HG03457 (cell line): ENCODE results near the gene ATP10B.

Experiments used
- ATAC-seq: cut with Tn5 transposase; IDR thresholded peaks from one replicate; pipeline ENCODE4 v1.9.1; 2021; ENCODE audit warnings: moderate number of reproducible peaks; ENCODE audit not compliant: unreplicated experiment

ATP10B gene

GRCh38 chr5:160573318-160573717 lies 278.7 kb downstream of the ATP10B start:
- no peak for ATAC-seq

DNA sequence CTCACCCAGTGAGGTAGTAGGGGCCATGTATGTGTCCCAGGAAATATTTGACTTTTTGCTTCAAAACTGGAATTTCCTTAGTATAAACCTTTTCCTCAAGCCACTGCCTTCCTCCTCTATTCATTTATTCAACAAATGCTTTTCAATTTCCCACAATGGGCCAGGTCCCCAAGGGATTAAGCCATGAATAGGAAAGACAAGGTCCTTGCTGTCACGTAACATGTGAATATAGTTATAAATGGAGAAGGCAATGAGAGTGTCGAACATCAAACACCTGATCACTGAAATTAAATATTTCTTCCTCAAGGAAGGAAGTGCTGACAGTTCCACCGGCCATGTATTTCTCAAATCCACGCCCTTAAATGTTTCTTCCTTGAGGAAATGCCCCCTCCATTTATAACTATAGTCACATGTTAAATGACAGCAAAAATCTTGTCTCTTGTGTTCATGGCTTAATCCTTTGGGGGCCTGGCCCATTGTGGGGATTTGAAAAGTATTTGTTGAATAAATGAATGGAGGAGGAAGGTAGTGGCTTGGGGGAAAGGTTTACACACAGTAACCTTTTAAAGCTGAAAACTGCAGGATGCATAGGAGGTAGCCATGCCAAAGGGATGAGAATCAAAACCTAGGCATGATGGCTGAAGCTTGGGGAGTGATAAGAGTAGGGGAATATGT lies 284.8 kb downstream of the ATP10B start:
- ATAC-seq: no peak

DNA sequence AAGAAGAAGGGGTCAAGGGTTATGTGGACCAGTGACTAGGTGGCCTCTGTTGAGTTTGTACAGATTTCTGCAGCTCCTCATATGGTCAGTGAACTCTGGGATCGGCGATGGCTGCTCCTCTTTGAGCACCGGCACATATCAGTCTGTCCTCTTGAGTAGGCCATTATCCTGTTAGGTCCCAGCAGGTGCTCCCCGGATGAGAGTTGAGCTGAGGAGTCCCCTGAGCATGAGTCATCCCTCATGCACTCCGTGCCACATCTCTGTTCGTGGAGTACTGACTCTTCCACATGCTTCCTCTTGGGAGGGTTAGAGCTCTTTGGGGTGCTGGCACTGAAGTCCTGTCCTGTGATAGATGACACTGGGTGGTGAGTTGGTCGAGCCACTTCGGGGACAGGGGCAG lies 286.6 kb downstream of the ATP10B start:
- no peak for ATAC-seq

DNA sequence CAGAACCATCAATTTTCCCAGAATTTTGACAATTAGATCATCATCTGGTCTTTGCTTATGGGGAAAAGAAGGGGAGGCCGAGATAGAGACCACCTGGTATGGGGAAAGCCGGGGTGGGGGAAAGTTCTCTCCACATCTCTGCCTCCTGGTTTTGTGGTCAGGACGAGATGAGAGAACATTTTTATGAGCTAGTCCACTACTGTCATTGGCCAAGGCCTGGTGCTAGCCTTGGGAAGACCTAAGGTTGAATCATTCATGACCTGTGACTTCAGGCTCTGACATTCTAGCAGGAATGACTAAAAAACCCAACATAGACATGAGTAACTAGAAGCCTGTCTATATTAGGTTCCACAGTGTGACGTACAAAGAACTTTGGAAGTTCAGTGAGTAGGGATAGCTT lies 295.2 kb downstream of the ATP10B start:
- ATAC-seq: no peak

DNA sequence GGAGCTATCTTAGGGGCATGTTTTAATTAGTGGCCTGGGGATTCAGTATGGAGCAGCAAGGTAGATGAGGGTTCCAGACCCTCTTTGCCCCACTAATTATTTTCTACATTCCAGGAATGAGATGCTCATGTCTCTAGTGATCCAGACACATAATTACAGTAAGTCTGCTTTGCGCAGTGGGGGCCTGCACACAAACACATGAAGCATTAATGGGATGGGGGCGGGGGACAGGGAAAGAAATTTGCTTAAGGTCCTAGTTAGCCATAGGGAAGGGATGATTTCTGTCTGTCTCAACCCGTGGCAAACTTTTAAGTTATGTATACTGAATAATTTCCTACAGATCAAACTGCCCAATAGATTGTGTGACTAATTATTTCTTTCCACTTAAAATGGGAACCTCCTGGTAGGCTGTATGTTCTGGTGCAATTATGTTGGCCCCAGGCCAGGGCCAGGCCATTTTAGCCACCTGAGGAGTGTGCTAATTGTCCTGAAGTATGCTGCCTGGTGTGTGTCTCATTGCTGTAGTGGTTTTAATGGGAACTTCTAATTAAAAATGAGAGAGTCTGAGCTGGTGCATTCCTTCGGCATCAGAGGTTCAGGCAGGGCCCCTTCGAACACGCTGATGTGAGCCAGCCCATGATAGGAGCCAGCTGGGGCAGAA lies 295.9 kb downstream of the ATP10B start:
- ATAC-seq: no peak

- ATAC-seq: no peak
Measured at GRCh38 chr5:160555581-160555970, 296.4 kb downstream of the ATP10B start.

GRCh38 chr5:160550075-160550474 lies 301.9 kb downstream of the ATP10B start:
- no peak for ATAC-seq

DNA sequence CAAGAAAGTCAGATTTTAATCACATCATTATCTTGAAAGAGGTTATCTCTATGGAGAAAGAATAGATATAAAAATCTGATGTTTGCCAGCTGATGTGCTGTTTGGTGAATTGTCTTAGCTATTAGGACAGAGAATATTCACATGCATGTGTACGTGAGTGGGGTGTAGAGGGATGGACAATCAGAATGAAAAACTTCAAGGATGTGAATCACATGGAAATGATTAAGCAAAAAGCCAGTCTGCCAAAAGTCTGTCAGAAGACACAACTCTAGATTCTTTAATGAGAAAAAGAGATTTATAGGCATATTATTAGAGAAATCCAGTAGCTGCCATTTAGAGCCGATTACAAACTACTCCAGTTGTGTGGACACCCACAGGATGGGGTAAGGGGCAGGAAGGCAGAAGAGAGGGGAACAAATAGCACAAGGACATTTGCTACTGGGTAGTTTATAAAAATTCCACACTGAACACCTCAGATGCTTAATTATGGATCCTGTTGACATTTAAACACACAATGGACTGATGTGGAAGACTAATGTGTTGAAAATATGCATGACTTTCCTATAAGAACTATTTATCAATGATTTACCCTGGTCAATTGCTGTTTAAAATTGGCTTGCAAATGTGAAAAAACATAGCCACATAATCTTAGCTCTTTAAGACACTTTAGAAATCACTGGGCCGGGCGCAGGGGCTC lies 302.9 kb downstream of the ATP10B start:
- ATAC-seq: no peak

- ATAC-seq: no peak
Measured at GRCh38 chr5:160547872-160548271, 304.1 kb downstream of the ATP10B start.

GRCh38 chr5:160547061-160547460 lies 304.9 kb downstream of the ATP10B start:
- ATAC-seq: no peak

DNA sequence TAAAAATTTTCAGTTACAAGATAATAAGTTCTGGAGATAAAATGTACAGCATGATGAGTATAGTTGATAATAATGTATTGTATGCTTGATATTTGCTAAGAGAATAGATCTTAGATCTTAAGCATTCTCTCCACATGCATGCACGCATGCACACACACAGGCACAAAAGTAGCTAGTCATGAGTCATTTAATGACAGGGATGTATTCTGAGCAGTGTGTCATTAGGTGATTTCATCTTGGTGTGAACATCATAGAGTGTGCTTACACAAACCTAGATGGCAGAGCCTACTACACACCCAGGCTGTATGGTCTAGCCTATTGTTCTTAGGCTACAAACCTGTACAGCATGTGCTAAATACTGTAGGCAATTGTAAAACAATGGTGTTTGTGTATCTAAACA lies 306.2 kb downstream of the ATP10B start:
- no peak for ATAC-seq

GRCh38 chr5:160543395-160543794 lies 308.6 kb downstream of the ATP10B start:
- no peak for ATAC-seq

- no peak for ATAC-seq
Measured at GRCh38 chr5:160542840-160543239, 309.2 kb downstream of the ATP10B start.

GRCh38 chr5:160542281-160542680 lies 309.7 kb downstream of the ATP10B start:
- ATAC-seq: no peak

GRCh38 chr5:160539431-160539830 lies 312.6 kb downstream of the ATP10B start:
- ATAC-seq: no peak

GRCh38 chr5:160537940-160538339 lies 314.1 kb downstream of the ATP10B start:
- ATAC-seq: no peak

- no peak for ATAC-seq
Measured at GRCh38 chr5:160537116-160537515, 314.9 kb downstream of the ATP10B start.

GRCh38 chr5:160534914-160535313 lies 317.1 kb downstream of the ATP10B start:
- no peak for ATAC-seq

- no peak for ATAC-seq
Measured at GRCh38 chr5:160534125-160534524, 317.9 kb downstream of the ATP10B start.

DNA sequence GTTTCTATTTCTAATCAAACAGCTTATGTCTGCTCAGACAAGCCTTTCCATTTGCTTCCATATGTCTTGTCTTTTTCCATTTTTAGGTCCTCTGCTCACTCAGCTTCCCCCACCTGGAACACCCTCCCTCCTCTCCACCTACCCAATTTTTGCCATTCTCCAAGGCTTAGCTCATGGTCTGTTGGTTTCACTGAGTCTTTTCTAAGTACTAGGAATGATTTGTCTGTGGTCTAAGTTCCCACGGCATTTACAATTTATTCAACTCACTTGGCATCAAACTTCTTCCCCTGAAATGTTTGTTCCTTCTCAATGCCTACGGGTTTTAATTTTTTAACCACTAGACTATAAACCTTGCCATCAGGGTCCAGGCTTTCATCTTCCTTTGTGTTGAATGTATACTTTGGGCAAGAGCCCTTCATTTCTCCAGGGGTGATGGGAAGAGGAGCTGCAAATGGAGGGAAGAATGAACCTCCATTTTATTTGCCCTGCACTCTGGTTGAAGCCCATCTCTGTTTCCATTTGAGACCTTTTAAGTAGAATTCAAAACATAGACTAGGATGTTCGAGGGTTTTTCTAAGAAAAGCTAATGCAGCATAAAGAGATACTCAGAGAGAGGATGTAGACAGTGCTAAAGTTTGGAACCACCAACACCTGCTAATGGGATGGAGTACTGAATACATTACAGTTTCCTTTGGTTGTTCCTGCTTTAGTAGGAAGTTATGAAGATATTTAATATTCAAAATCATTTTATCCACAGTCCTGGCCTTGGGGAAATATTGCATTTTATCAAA lies 326.3 kb downstream of the ATP10B start:
- no peak for ATAC-seq

DNA sequence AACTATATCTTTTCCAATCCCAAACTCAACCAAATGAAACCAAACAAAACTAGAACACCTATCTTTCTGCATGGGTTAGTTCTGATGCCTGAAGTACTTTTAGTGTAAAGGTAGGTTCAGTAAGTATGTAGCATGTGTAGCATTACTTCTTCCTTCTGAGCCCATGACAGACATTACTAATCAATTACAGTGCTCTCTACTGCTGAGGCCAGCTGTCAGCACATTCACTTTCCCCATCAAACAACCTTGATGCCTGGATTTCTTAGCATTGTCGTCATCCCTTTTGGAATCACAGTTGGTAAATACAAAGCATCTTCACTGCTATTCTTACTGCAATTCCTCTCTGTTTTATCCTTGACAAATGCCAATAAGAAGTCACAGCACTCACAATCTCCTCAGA lies 327.2 kb downstream of the ATP10B start:
- no peak for ATAC-seq
